ENCODE results near the gene FBXO41.

Gene FBXO41

GRCh38 chr2:73246850-73247249 lies 37.4 kb downstream of the FBXO41 start:
- in situ Hi-C loops (cut with MboI; ENCODE audit: low sequenced_read_pairs) = no loop called here

GRCh38 chr2:73244580-73244979 lies 39.7 kb downstream of the FBXO41 start:
- in situ Hi-C loops (cut with MboI; ENCODE audit: low sequenced_read_pairs) = no loop called here

DNA sequence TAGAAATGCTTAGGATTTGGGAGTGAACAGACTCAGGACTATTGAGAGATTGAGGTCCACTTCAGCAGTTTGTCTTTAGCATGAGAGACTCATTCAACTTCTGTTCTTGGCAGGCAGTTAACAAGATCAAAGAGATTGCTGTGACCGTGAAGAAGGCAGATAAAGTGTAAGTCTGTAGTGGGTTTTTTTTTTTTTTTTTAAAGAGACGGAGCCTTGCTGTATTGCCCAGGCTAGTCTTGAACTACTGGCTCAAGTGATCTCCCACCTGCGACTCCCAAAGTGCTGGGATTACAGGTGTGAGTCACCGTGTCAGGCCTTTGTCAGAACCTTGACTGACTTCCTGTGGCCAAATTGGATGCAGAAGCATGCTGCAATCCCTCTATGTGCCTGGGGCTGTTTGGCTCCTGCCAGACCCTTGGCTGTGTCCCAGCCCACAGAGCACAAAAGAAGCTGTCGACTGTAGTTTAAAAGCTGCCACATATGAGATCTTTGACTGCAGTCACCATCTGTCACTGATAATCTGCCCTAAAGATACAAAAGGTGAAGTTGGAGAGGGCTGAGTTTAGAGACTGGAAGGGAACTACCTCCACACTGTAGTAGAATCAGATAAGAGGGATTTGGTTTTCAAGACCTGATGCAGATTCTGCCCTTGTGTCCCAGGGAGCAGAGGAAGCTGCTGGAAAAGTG lies 40.3 kb downstream of the FBXO41 start:
- in situ Hi-C loops (cut with MboI; ENCODE audit: low sequenced_read_pairs) = no loop called here

GRCh38 chr2:73239776-73240175 lies 44.5 kb downstream of the FBXO41 start:
- in situ Hi-C loops (cut with MboI; ENCODE audit: low sequenced_read_pairs) = no loop called here

- in situ Hi-C loops (cut with MboI; ENCODE audit: low sequenced_read_pairs) = no loop called here
Measured at GRCh38 chr2:73238976-73239375, 45.3 kb downstream of the FBXO41 start.

- in situ Hi-C loops (cut with MboI; ENCODE audit: low sequenced_read_pairs) = no loop called here
Measured at GRCh38 chr2:73238149-73238548, 46.1 kb downstream of the FBXO41 start.

DNA sequence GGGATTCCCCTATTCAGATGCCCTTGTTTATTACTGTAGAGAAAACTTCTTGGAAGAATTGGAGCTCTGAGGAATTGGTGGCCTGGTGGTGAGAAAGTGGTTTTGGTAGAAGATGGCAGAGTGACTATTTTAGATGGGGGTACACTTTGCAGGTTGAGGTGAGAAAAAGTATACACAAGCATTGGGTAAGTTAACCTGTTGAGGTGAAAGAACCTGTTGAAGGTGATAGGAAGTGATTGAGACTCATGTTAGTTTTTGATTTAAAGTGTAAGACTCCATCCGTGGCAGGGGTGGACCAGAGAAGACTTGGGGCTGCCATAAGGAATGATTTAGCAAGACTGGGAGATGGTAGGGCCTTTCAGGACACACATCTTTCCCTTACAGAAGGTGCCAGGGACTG lies 47.1 kb downstream of the FBXO41 start:
- in situ Hi-C loops (cut with MboI; ENCODE audit: low sequenced_read_pairs) = no loop called here

DNA sequence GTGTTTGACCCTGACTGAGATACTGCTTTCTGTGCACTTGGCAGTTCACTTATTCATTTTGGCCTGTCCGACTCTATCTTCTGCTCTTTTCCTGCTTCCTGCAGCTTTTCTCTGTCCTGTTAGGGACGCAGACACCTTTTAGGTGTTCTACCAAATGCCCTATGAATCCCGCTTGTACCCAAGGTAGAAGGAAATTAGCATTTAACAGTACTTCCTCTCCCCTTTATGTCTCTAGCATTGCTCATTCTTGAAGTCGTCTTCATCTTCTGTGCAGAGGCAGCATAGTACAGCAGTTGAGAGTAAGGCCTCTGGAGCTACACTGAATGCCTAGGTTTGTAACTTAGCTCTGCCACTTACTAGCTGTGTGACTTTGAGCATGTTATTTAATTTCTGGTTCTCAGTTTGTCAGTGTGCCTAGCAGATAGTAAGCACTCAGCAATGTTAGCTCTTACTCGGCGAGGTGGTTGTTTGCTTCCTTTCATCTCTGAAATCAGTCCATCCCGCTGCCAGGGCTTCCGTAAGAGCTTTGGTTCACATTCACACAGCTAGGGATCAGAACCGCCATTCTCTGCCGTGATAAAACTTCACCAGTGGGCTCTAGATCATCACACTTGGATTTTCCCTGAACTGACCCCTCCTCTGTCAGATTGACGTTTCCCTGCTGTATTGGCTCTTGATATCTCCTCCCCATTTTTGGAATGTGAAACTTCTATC lies 48.8 kb downstream of the FBXO41 start:
- in situ Hi-C loops (cut with MboI; ENCODE audit: low sequenced_read_pairs) = no loop called here

GRCh38 chr2:73233932-73234832 lies 50.1 kb downstream of the FBXO41 start, which contains the start of gene CCT7:
CCT7 (plus strand) TSS chr2:73234308; CDS start chr2:73234379, 71 bp downstream.
- in situ Hi-C loops (cut with MboI; ENCODE audit: low sequenced_read_pairs) = no loop called here

- in situ Hi-C loops (cut with MboI; ENCODE audit: low sequenced_read_pairs) = no loop called here
Measured at GRCh38 chr2:73233154-73233931, 50.9 kb downstream of the FBXO41 start, which contains the start of gene PRADC1. PRADC1 (minus strand) TSS chr2:73233239; CDS start chr2:73233160, 79 bp downstream.

DNA sequence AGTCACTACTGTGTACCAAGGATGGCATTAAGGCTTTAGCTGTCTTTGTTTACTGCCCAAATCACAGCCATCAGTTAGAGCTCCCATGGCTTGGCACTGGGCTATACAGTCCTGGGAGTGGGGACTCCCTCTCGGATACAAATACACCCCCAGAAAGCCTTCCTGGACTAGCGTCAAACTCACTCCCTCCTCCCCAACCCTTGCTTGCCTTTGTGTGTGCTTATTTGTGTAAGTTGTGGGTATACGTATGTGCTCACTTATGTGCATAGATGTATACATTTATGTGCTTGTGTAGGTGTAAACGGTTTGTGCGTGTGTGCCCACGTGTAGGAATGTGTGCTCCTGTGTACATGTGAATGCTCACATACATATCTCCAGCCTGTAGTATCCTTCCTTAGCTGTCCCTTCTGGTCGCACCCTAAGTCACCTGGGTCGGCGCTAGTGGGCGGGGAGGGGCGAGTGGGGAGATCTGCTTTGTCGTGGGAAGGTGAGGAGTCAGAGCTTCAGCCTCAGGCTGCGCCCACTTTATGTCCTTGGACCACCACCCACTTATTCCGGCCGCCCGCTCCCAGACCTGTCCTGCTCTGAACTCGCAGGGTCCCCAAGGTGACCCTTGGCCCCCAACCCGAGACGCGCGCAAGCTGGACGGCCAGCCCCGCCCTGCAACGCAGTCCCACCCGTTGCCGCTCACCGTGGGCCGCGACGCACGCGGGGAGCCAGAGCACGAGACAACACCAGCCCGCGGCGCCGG lies 51.7 kb downstream of the FBXO41 start:
- in situ Hi-C loops (cut with MboI; ENCODE audit: low sequenced_read_pairs) = no loop called here

GRCh38 chr2:73228631-73229030 lies 55.6 kb downstream of the FBXO41 start:
- in situ Hi-C loops (cut with MboI; ENCODE audit: low sequenced_read_pairs) = no loop called here

DNA sequence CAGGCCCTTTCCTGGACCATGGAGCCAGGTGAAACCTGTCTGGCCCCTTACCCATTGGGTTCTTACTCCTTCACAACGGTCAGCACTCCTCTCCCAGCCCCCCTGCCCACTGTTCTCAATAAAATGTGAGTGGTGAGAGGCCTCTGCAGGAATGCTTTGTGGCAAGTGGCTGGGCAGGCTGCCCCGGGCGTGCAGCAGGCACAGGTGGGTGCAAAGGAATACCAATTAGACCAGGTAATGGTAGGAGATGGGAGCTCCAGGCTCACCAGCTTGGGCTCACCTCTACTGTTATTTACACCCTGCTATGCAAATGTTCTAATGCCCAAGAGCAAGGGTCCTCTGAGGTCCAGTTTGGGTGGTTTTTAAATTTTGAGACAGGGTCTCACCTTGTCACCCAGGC lies 57.2 kb downstream of the FBXO41 start:
- in situ Hi-C loops (cut with MboI; ENCODE audit: low sequenced_read_pairs) = no loop called here

GRCh38 chr2:73225513-73226360 lies 58.5 kb downstream of the FBXO41 start:
- in situ Hi-C loops (cut with MboI; ENCODE audit: low sequenced_read_pairs) = no loop called here

DNA sequence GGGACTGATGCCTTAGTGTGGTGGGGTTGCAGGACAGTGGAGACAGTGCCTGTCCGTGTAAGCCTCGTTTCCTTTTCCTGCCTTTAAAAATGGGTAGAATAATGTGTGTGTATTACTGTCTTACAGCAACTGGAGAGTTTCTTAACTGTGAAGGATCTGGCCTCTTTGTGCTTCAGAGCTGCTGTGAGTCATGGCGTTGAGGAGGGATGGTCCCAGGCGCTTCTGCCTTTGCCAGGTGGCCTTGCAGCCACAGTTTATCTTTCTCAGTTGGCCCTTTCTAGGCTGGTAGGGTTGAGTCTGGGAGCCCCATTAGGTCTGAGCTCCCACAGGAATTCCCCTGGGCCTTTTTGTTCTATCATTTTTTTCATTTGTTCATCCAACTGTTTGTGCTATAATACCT lies 60.5 kb downstream of the FBXO41 start:
- in situ Hi-C loops (cut with MboI; ENCODE audit: low sequenced_read_pairs) = no loop called here

DNA sequence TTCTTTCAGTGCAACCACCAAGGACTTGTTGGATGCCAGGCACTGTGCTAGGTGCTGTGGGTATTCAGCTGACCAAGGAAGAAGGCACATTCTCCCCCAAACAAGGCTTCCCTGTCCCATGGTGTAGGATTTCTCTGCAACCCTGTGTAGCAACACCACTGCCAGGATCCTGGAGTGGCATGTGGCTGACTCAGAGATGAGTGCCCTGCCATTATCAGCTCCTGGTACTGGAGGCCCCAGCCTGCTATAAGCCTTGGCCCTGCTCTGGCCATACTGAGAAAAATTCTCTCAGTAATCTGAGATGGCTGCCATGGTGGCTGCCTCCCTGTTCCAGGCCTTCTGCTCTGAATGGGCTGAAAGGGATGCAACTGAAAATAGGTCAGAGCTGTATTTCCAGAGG lies 66.0 kb downstream of the FBXO41 start:
- in situ Hi-C loops (cut with MboI; ENCODE audit: low sequenced_read_pairs) = no loop called here

- in situ Hi-C loops (cut with MboI; ENCODE audit: low sequenced_read_pairs) = no loop called here
Measured at GRCh38 chr2:73217826-73218225, 66.5 kb downstream of the FBXO41 start.

DNA sequence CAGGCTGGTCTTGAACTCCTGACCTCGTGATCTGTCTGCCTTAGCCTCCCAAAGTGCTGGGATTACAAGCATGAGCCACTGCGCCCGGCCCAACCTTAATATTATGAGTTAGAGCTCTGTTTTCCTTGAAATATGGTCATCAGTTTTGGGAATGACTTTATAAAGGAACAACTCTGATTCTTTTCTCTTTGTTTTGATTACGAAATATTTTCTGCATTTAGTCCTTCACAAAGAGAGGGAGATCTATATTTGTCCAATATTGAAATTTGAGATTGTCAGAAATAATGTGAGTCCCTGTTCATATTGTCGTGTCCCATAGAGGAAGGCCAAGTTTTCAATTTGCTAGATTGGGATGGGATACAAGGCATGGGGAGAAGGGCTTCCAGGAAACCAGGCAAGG lies 67.1 kb downstream of the FBXO41 start:
- in situ Hi-C loops (cut with MboI; ENCODE audit: low sequenced_read_pairs) = no loop called here

DNA sequence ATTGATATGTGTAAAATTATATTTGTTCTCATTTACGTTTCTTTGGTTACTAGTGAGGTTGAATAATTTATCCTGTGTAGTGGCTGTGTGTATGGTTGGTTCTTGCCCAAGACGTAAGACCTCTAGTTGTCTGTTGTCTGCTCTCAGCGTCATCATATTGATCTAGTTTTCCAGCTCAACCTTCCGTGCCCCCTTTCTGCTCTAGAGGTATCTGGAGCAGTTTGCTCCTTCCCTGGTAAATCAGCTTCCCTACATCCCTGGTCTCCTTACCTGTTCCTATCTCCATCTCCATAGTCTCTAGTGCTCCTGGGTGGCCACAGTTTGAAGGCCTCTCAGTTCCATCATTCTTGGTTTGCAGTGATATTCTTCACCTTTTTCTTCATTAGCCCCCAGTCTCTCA lies 69.0 kb downstream of the FBXO41 start:
- in situ Hi-C loops (cut with MboI; ENCODE audit: low sequenced_read_pairs) = no loop called here
